AG20443 (cell line): ENCODE results near the gene HEXIM1.
"Not testable (repeated sequence)": the region's sequence is repeated elsewhere in the genome, so short reads cannot be mapped to it uniquely, and the experiment has no call there.

Experiments used
- DNase-seq: peaks from one replicate; pipeline ENCODE4 v3.0.0; 2012; ENCODE audit warnings: low spot score, mixed read lengths

The HEXIM1 gene

GRCh38 chr17:45114117-45114932, 34.0 kb upstream of the HEXIM1 start:
- no peak for DNase-seq

GRCh38 chr17:45115015-45115625, 33.2 kb upstream of the HEXIM1 start:
- DNase-seq = no peak

GRCh38 chr17:45115871-45116270, 32.4 kb upstream of the HEXIM1 start:
- no peak for DNase-seq

GRCh38 chr17:45116434-45117016, 31.8 kb upstream of the HEXIM1 start:
- DNase-seq = no peak

GRCh38 chr17:45117334-45117733, 30.9 kb upstream of the HEXIM1 start:
- DNase-seq = no peak

- DNase-seq = no peak
These were observed 30.2 kb upstream of the HEXIM1 start for GRCh38 chr17:45117848-45118646.

GRCh38 chr17:45118691-45119090, 29.6 kb upstream of the HEXIM1 start:
- no peak for DNase-seq

GRCh38 chr17:45119964-45120363, 28.3 kb upstream of the HEXIM1 start:
- DNase-seq = no peak

- DNase-seq = no peak
These were observed 27.7 kb upstream of the HEXIM1 start for GRCh38 chr17:45120558-45120957.

GRCh38 chr17:45121055-45121454, 27.2 kb upstream of the HEXIM1 start:
- no peak for DNase-seq

- no peak for DNase-seq
These were observed 25.1 kb upstream of the HEXIM1 start for GRCh38 chr17:45123076-45123770.

GRCh38 chr17:45123930-45124796, 24.1 kb upstream of the HEXIM1 start:
- DNase-seq = peak; percentile 93

GRCh38 chr17:45124797-45125122, 23.5 kb upstream of the HEXIM1 start:
- not testable (repeated sequence) for DNase-seq

- DNase-seq = no peak
These were observed 22.8 kb upstream of the HEXIM1 start for GRCh38 chr17:45125509-45125908.

- DNase-seq = no peak
These were observed 21.1 kb upstream of the HEXIM1 start for GRCh38 chr17:45127207-45127547.

- no peak for DNase-seq
These were observed 20.6 kb upstream of the HEXIM1 start for GRCh38 chr17:45127548-45128300.

GRCh38 chr17:45128331-45128730, 19.9 kb upstream of the HEXIM1 start:
- no peak for DNase-seq

GRCh38 chr17:45128989-45129388, 19.3 kb upstream of the HEXIM1 start:
- no peak for DNase-seq

GRCh38 chr17:45129426-45129939, 18.8 kb upstream of the HEXIM1 start:
- DNase-seq = no peak
